Erythroblast (primary cell): ENCODE measurements around the gene PICALM.

ENCODE experiments used
- GATA1 ChIP-seq: IDR thresholded peaks from 2 replicates; pipeline ENCODE4 v1.6.1; 2011; ENCODE audit warnings: low read depth, mild to moderate bottlenecking, control low read depth, low read length, moderate library complexity
- POLR2A ChIP-seq: IDR thresholded peaks from 2 replicates; pipeline ENCODE4 v1.6.1; 2011; ENCODE audit warnings: mild to moderate bottlenecking, low read length

DNA sequence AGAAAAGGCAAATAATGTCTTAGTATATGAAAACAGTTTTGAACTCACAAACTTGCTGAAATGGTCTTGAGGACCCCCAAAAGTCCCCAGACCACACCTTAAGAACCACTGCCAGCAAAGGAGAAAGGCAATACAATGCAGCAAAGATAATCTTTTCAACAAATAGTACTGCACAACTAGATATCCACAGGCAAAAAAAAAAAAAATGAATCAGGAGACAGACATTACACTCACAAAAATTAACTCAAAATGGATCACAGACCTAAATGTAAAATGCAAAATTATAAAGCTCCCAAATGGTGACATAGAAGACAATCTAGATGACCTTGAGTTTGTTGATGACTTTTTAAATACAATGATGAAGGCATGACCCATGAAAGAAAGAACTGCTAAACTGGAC lies 8.3 kb downstream of the PICALM start:
- TF ChIP-seq POLR2A (no peak), GATA1 (no peak)
